Lower lobe of right lung (tissue), 2 donors: ENCODE data around the gene NLRP3. TPM values are rescaled to one million over a fixed set of nuclear protein-coding genes. Genes with fewer than 3 reads are reported as not detected.
"Not testable (repeated sequence)": the region's sequence is repeated elsewhere in the genome, so short reads cannot be mapped to it uniquely, and the experiment has no call there.

Source experiments
- ATAC-seq, 2 donors: fragments of 200-7000 bp; cut with Tn5 transposase; one replicate each; pipeline ENCODE4 v1.9.1; 2020 to 2022; ENCODE audit warnings: mild to moderate bottlenecking in 2 of 2, moderate library complexity in 2 of 2
- DNase-seq: peaks from one replicate; pipeline ENCODE4 v3.0.0-alpha.2; 2020
- H3K27ac ChIP-seq: fragments of 200-600 bp; one replicate; pipeline ENCODE4 v1.8.0; 2022
- H3K27me3 ChIP-seq: fragments of 200-600 bp; one replicate; pipeline ENCODE4 v1.8.0; 2022; ENCODE audit warnings: low read depth
- H3K36me3 ChIP-seq: fragments of 200-600 bp; one replicate; pipeline ENCODE4 v1.8.0; 2022; ENCODE audit warnings: mild to moderate bottlenecking
- H3K4me1 ChIP-seq: fragments of 200-600 bp; one replicate; pipeline ENCODE4 v1.8.0; 2022
- H3K4me3 ChIP-seq: fragments of 200-600 bp; one replicate; pipeline ENCODE4 v1.8.0; 2022; ENCODE audit warnings: mild to moderate bottlenecking
- H3K9me3 ChIP-seq: fragments of 200-600 bp; one replicate; pipeline ENCODE4 v1.8.0; 2022
- intact Hi-C: fragments of 100-400 bp; cut with DNase I; formaldehyde crosslinking; loops from one replicate; pipeline ENCODE4 v1.11.0; 2022
- long read RNA-seq: library from polyadenylated mRNA; unstranded; transcript quantifications from one replicate; pipeline ENCODE4 v2.0.0, GENCODE V29; 2021
- total RNA-seq: library from RNA; stranded (reverse); fragmentation: NEBNext Ultra II Directional; extraction: Animal tissue kit (Norgen Biotek cat#: 25700); gene quantifications from one replicate; pipeline ENCODE4 v1.2.1, GENCODE V29; 2021
- TF ChIP-seq, protein P1 (sequence below): fragments of 200-600 bp; IDR thresholded peaks from one replicate; pipeline ENCODE4 v1.8.0; 2022; ENCODE audit warnings: antibody characterized with exemption, mild to moderate bottlenecking
- donor health status: DM: no; HTN: yes; CAD: no; lungs with severe emphysema.

Gene NLRP3
- 3.5 TPM for total RNA-seq
- long read RNA-seq, partial matches to known transcripts = 0 of 2 reads
- long read RNA-seq, other reads (novel, unspliced or antisense) = 0 of 2 reads

DNA sequence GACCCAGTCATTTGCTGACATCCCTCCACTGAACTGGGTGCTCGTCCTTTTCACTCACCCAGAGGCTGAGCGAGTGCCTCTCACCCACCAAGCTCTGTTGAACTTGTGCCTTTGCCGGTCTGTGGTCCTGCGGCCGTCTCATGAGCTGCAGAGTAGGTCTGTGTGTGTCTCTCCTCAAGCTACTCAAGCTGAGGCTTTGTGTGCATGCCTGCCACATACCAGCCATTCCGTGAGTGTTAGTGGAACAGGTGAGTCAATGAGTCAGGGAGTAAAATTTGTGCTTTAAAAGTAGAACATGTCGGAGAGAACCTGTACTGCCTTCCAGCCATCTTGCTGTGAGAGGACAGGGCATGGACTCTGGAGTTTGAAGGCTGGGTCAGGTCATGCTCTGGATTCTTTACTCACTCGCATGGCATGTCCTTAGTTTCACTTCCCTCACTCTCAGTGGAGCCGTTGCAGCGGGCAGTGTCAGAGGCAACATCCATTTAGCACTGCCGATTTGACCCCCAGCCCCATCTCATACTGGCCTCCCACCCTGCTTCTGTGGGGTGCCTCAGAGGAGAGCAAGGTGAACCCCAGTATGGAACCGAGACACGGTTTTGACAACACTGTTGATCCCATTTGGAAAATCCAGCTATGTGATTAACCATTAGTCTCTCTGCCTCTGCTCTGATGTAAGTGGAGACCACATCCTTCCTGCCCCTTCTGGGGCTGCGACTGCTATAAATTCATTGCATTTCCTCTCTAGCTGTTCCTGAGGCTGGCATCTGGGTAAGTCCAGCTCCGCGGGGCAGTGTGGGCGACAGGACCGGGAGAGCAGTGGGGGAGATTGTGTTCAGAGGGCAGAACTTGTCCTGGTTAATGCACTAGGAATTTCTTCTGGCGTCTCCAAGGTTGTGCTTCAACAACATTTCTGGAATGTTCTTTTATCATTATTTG is at the start of gene NLRP3:
Gene NLRP3, plus strand, starts transcription at position 751 of the 939 bp plus-strand sequence. CDS start 2,628 bp downstream, outside the sequence.
- intact Hi-C loops = no loop called here
- peak; percentile 62 for DNase-seq
- H3K27ac ChIP-seq = peak within 1 kb of the TSS; percentile 47

DNA sequence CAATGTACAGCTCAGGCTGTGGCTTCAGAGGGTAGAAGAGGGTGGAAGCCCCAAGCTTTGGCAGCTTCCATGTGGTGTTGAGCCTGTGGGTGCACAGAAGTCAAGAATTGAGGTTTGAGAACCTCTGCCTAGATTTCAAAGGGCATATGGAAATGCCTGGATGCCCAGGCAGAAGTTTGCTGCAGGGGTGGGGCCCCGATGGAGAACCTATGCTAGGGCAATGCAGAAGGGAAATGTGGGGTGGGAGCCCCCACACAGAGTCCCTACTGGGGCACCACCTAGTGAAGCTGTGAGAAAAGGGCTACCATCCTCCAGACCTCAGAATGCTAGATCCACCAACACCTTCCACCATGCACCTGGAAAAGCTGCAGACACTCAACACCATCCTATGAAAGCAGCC is 49.6 kb upstream of the NLRP3 start:
- intact Hi-C loops, H3K4me1 ChIP-seq, H3K4me3 ChIP-seq, H3K27me3 ChIP-seq, DNase-seq, H3K27ac ChIP-seq, ATAC-seq, H3K9me3 ChIP-seq, H3K36me3 ChIP-seq: not testable (repeated sequence)

More for the DNA sequence above, at the start of gene NLRP3:
- TF ChIP-seq, protein P1, sequence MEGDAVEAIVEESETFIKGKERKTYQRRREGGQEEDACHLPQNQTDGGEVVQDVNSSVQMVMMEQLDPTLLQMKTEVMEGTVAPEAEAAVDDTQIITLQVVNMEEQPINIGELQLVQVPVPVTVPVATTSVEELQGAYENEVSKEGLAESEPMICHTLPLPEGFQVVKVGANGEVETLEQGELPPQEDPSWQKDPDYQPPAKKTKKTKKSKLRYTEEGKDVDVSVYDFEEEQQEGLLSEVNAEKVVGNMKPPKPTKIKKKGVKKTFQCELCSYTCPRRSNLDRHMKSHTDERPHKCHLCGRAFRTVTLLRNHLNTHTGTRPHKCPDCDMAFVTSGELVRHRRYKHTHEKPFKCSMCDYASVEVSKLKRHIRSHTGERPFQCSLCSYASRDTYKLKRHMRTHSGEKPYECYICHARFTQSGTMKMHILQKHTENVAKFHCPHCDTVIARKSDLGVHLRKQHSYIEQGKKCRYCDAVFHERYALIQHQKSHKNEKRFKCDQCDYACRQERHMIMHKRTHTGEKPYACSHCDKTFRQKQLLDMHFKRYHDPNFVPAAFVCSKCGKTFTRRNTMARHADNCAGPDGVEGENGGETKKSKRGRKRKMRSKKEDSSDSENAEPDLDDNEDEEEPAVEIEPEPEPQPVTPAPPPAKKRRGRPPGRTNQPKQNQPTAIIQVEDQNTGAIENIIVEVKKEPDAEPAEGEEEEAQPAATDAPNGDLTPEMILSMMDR = no peak
- Histone ChIP-seq H3K4me1 (peaks cover 10% of the 10 kb centered on the region), H3K9me3 (no peaks in the 10 kb centered on the region), H3K27me3 (no peaks in the 10 kb centered on the region), H3K36me3 (no peaks in the 10 kb centered on the region), H3K4me3 (peak within 1 kb of the TSS; percentile 35)
- ATAC-seq = peak; percentile 79 to 85

DNA sequence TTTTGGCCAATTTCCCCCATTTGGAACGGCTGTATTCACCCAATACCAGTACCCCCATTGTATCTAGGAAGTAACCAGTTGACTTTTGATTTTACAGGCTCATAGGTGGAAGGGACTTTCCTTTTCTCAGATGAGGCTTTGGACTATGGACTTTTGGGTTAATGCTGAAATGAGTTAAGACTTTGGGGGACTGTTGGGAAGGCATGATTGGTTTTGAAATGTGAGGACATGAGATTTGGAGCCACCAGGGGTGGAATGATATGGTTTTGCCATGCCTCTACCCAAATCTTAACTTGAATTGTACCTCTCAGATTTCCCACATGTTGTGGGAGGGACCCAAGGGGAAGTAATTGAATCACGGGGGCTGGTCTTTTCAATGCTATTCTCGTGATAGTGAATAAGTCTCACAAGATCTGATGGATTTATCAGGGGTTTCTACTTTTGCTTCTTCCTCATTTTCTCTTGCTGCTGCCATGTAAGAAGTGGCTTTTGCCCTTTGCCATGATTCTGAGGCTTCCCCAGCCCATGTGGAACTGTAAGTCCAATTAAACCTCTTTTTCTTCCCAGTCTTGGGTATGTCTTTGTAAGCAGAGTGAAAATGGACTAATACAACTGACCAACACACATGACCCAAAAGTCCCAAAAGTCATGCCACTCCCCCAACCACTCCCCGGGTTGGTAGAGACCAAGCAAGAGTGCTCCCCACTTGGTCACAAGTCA is 48.9 kb upstream of the NLRP3 start:
- TF ChIP-seq, protein P1 = no peak
- no peak overlapping the region for H3K4me3 ChIP-seq
- DNase-seq (no peak), ATAC-seq (no peak)
- H3K27me3 ChIP-seq = peaks cover 5% of the 10 kb centered on the region
- intact Hi-C loops = no loop called here
- no peaks in the 10 kb centered on the region for H3K36me3 ChIP-seq
- no peak overlapping the region for H3K27ac ChIP-seq
- H3K9me3 ChIP-seq = no peaks in the 10 kb centered on the region
- H3K4me1 ChIP-seq = no peaks in the 10 kb centered on the region

DNA sequence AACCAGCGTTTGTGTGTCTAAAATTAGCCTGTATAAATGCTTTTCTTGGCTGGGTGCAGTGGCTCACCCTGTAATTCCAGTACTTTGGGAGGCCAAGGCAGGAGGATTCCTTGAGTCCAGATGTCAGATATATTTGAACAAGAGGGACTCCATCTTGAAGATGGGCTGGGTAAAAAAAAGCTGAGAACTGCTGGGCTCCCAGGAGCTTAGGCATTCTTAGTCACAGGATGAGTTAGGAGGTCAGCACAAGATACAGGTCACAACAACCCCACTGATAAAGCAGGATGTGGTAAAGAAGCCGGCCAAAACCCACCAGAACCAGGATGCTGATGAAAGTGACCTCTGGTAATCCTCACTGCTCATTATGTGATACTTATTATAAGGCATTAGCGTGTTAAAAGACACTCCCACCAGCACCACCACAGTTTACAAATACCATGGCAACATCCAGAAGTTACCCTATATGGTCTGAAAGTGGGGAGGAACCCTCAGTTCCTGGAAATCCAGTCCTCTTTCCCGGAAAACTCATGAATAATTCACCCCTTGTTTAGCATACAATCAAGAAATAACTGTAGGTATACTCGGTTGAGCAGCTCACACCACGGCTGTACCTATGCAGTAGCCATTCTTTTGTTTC is 48.1 kb upstream of the NLRP3 start:
- Histone ChIP-seq H3K27me3 (peaks cover 5% of the 10 kb centered on the region), H3K36me3 (no peaks in the 10 kb centered on the region), H3K4me3 (no peak overlapping the region), H3K9me3 (no peaks in the 10 kb centered on the region), H3K4me1 (no peaks in the 10 kb centered on the region), H3K27ac (no peak overlapping the region)
- ATAC-seq = no peak
- TF ChIP-seq, protein P1 = no peak
- intact Hi-C loops = no loop called here
- DNase-seq = no peak

DNA sequence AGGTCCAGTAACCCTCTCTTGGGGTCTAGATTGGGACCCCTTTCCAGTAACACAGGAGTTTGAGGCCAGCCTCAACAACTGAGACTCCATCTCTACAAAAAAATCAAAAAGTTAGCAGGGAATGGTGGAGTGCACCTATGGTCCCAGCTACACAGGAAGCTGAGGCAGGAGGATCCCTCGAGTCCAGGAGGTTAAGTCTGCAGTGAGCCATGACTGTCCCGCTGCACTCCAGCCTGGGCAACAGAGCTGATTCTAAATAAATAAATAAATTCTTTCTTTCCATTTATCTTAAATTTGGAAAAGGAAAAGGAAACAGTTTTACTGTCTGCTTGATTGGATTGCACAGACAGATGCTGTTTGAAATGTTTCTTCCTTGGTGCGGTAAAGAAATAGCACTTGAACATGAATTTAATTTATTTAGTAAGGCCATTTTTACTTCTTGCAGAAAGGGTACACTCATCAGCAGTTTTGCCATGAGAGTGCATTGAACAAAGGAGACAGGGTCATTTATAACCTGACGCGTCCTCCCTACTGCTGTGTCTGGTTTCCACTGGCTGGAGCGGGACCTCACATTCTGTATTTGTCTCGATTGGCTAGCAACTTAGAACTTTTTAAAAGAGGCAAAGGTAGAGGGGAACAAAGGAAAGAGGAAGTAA is 47.4 kb upstream of the NLRP3 start:
- TF ChIP-seq, protein P1 = no peak
- intact Hi-C loops = no loop called here
- no peak for ATAC-seq
- no peaks in the 10 kb centered on the region for H3K9me3 ChIP-seq
- peaks cover 5% of the 10 kb centered on the region for H3K27me3 ChIP-seq
- H3K4me1 ChIP-seq = no peaks in the 10 kb centered on the region
- H3K27ac ChIP-seq = no peak overlapping the region
- no peaks in the 10 kb centered on the region for H3K36me3 ChIP-seq
- no peak overlapping the region for H3K4me3 ChIP-seq
- DNase-seq = no peak
